Measurements from ENCODE around the gene RIPK1. TPM values are rescaled to one million over a fixed set of nuclear protein-coding genes. Genes with fewer than 3 reads are reported as not detected.
"Not testable (repeated sequence)": the region's sequence is repeated elsewhere in the genome, so short reads cannot be mapped to it uniquely, and the experiment has no call there.

Gene RIPK1
- total RNA-seq, 1 donor from 2014 or later = 12.2 TPM

- Mint-ChIP-seq H3K4me3 (no peak overlapping the region), H3K4me1 (peaks cover 9% of the 10 kb centered on the region), H3K27me3 (ENCODE audit: low read depth) (peaks cover 34% of the 10 kb centered on the region), H3K9me3 (no peaks in the 10 kb centered on the region), H3K36me3 (ENCODE audit: low read depth) (no peaks in the 10 kb centered on the region), H3K27ac (ENCODE audit: unreplicated experiment) (no peak overlapping the region)
- DNase-seq (ENCODE audit: low read depth, low spot score) = no peak
- TF ChIP-seq CTCF (conservative IDR thresholded peaks at IDR 0.05) = no peak
These were observed 6.8 kb upstream of the RIPK1 start for GRCh38 chr6:3061501-3061941.

- not testable (repeated sequence) for H3K36me3 Mint-ChIP-seq (ENCODE audit: low read depth); H3K9me3 Mint-ChIP-seq; DNase-seq (ENCODE audit: low read depth, low spot score); H3K4me3 Mint-ChIP-seq; H3K27ac Mint-ChIP-seq (ENCODE audit: unreplicated experiment)
- H3K4me1 Mint-ChIP-seq = peaks cover 21% of the 10 kb centered on the region
- peaks cover 29% of the 10 kb centered on the region for H3K27me3 Mint-ChIP-seq (ENCODE audit: low read depth)
These were observed 5.0 kb upstream of the RIPK1 start for GRCh38 chr6:3063340-3063732.

GRCh38 chr6:3063733-3064700 is 4.3 kb upstream of the RIPK1 start:
- DNase-seq (ENCODE audit: low read depth, low spot score) = peak; percentile 66
- Mint-ChIP-seq H3K27ac (ENCODE audit: unreplicated experiment) (no peak overlapping the region), H3K9me3 (no peaks in the 10 kb centered on the region), H3K4me3 (peak overlapping the region; percentile 87), H3K4me1 (peaks cover 23% of the 10 kb centered on the region), H3K36me3 (ENCODE audit: low read depth) (no peaks in the 10 kb centered on the region), H3K27me3 (ENCODE audit: low read depth) (peaks cover 22% of the 10 kb centered on the region)
- TF ChIP-seq CTCF (conservative IDR thresholded peaks at IDR 0.05) = no peak

- no peak for TF ChIP-seq CTCF (conservative IDR thresholded peaks at IDR 0.05)
- Mint-ChIP-seq H3K36me3 (ENCODE audit: low read depth) (peaks cover under 1% of the 10 kb centered on the region), H3K9me3 (no peaks in the 10 kb centered on the region), H3K27ac (ENCODE audit: unreplicated experiment) (no peak overlapping the region), H3K4me1 (peaks cover 39% of the 10 kb centered on the region), H3K4me3 (no peak overlapping the region), H3K27me3 (ENCODE audit: low read depth) (peaks cover 3% of the 10 kb centered on the region)
- DNase-seq (ENCODE audit: low read depth, low spot score) = no peak
These were observed 3.3 kb downstream of the RIPK1 start for GRCh38 chr6:3071568-3071967.

GRCh38 chr6:3072798-3073197 is 4.5 kb downstream of the RIPK1 start:
- DNase-seq (ENCODE audit: low read depth, low spot score) = no peak
- Mint-ChIP-seq H3K4me3 (no peak overlapping the region), H3K36me3 (ENCODE audit: low read depth) (peaks cover 7% of the 10 kb centered on the region), H3K27me3 (ENCODE audit: low read depth) (peaks cover 3% of the 10 kb centered on the region), H3K27ac (ENCODE audit: unreplicated experiment) (no peak overlapping the region), H3K4me1 (peaks cover 30% of the 10 kb centered on the region), H3K9me3 (no peaks in the 10 kb centered on the region)
- no peak for TF ChIP-seq CTCF (conservative IDR thresholded peaks at IDR 0.05)

GRCh38 chr6:3073382-3073781 is 5.1 kb downstream of the RIPK1 start:
- TF ChIP-seq CTCF (conservative IDR thresholded peaks at IDR 0.05) = no peak
- H3K27me3 Mint-ChIP-seq (ENCODE audit: low read depth) = no peaks in the 10 kb centered on the region
- DNase-seq (ENCODE audit: low read depth, low spot score) = no peak
- peaks cover 9% of the 10 kb centered on the region for H3K36me3 Mint-ChIP-seq (ENCODE audit: low read depth)
- peaks cover 27% of the 10 kb centered on the region for H3K4me1 Mint-ChIP-seq
- H3K27ac Mint-ChIP-seq (ENCODE audit: unreplicated experiment) = no peak overlapping the region
- H3K9me3 Mint-ChIP-seq = no peaks in the 10 kb centered on the region
- H3K4me3 Mint-ChIP-seq = no peak overlapping the region
